ENCODE data around the gene GSTT4. TPM values are rescaled to one million over a fixed set of nuclear protein-coding genes. Genes with fewer than 3 reads are reported as not detected.

Gene GSTT4
- 0.18 and 0.62 TPM in 2 replicates for total RNA-seq (2016; rRNA removed; fragmentation: Illumina TruSeq; extraction: Trizol)
- total RNA-seq (2016; cell fraction: cytosol; rRNA removed; fragmentation: Illumina TruSeq; extraction: Trizol; ENCODE audit: low read depth) = 0.30 and 0.44 TPM in 2 replicates
- 0.22 and 0.82 TPM in 2 replicates for total RNA-seq (2016; cell fraction: insoluble cytoplasmic fraction; rRNA removed; fragmentation: Illumina TruSeq; extraction: Trizol)
- total RNA-seq (2016; cell fraction: membrane; rRNA removed; fragmentation: Illumina TruSeq; extraction: Trizol) = 0.62 and 0.77 TPM in 2 replicates
- 0.94 and 1.2 TPM in 2 replicates for total RNA-seq (2016; cell fraction: nucleus; rRNA removed; fragmentation: Illumina TruSeq; extraction: Trizol)
- polyA plus RNA-seq (2011; rRNA removed) = 0.59 and 0.63 TPM in 2 replicates
- 0.06 and 0.16 TPM in 2 replicates for polyA plus RNA-seq (2011; cell fraction: cytosol; rRNA removed)
- polyA plus RNA-seq (2011; cell fraction: nucleus; rRNA removed) = 2.4 and 3.5 TPM in 2 replicates
- polyA plus RNA-seq (2012) = 0.16 and 0.23 TPM in 2 replicates
- polyA plus RNA-seq (2016; cell fraction: cytosol; fragmentation: Illumina TruSeq; extraction: Trizol; ENCODE audit: low read depth) = 0.15 and 0.20 TPM in 2 replicates
- not detected in 2 replicates for polyA plus RNA-seq (2016; cell fraction: insoluble cytoplasmic fraction; fragmentation: Illumina TruSeq; extraction: Trizol; ENCODE audit: low read depth)
- polyA plus RNA-seq (2016; cell fraction: membrane; fragmentation: Illumina TruSeq; extraction: Trizol; ENCODE audit: low read depth) = 0.30 TPM in 1 of 2 replicates, not detected in the other
- 2.0 and 2.2 TPM in 2 replicates for polyA plus RNA-seq (2016; cell fraction: nucleus; fragmentation: Illumina TruSeq; extraction: Trizol; ENCODE audit: insufficient read depth, low read depth)
- 1.8 TPM in 1 of 2 replicates, not detected in the other for polyA minus RNA-seq (2011; rRNA and poly(A)+ RNA removed; ENCODE audit: low replicate concordance)
- not detected in 2 replicates for polyA minus RNA-seq (2011; cell fraction: cytosol; rRNA and poly(A)+ RNA removed)
- polyA minus RNA-seq (2011; cell fraction: nucleus; rRNA and poly(A)+ RNA removed) = 3.0 and 4.8 TPM in 2 replicates
- percentile 64 among the genes with signal in this experiment for Bru-seq, nascent RNA
- percentile 50 among the genes with signal in this experiment for BruChase-seq, experiment 1, labeled RNA remaining after a 6-hour chase
- percentile 56 among the genes with signal in this experiment for BruChase-seq, experiment 2, labeled RNA remaining after a 2-hour chase
- long read RNA-seq, experiment 1, partial matches to known transcripts = 0 of 2 reads
- long read RNA-seq, experiment 1, other reads (novel, unspliced or antisense) = 2 of 2 reads
- long read RNA-seq, experiment 2, partial matches to known transcripts = 1 of 15 reads
- long read RNA-seq, experiment 2, other reads (novel, unspliced or antisense) = 14 of 15 reads

DNA sequence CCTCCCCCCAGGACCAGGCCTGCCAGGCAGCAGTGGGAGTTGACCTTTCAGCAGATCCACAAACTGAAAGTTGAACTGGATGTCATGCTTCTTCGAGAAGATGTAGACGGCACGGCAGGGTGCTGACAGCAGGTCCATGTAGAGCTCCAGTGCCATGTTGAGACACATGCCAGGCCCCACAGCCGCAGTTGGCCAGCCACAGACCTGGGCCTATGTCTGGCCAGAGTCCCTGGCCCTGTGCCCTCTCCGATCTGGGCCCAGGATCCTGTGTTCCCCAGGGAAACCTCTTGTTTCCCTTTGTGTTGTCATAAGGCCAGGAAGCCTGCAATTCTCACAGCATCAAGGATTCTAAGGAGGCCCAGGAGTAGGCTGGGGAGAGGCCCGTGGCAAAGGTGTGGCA, at the start of gene GSTT4:
TSS of gene GSTT4 (minus strand) at position 253 of the 400 bp plus-strand sequence. CDS start at position 156, 97 bp downstream.
- Histone ChIP-seq H3K79me2 (ENCODE audit: insufficient read depth, low read length) (no peaks in the 10 kb centered on the region), H3K9me3 (ENCODE audit: low read length) (no peaks in the 10 kb centered on the region), H3K36me3 (replicated peaks in 1 of 2; ENCODE audit: control insufficient read depth in 1 of 2, insufficient read depth in 2 of 2, low read length in 2 of 2) (no peaks in the 10 kb centered on the region), H2AFZ (ENCODE audit: low read length) (no peak within 1 kb of the TSS), H3K27me3 (ENCODE audit: control insufficient read depth in 1 of 2, insufficient read depth in 2 of 2, low read length in 2 of 2) (no peaks in the 10 kb centered on the region), H4K20me1 (ENCODE audit: insufficient read depth, low read length) (no peaks in the 10 kb centered on the region), H3K4me1 (ENCODE audit: insufficient read depth, low read length) (peaks cover 83% of the 10 kb centered on the region), H3K4me3 (replicated peaks in 1 of 3; ENCODE audit: insufficient read depth in 1 of 3, low read depth in 2 of 3, low read length in 3 of 3) (peak within 1 kb of the TSS in 2 of 3 experiments; percentile 36 to 53; a peak in 2 of 6 replicates), H3K9ac (ENCODE audit: insufficient read depth, low read depth, low read length) (0 out of 2 replicates have a peak within 1 kb of the TSS, but pooled peaks have one; percentile 10), H3K4me2 (ENCODE audit: low read depth, low read length) (peak within 1 kb of the TSS; percentile 60), H3K27ac (ENCODE audit: extremely low read length, insufficient read depth, low read length) (no peak within 1 kb of the TSS)
- in situ Hi-C loops (cut with HindIII; ENCODE audit: extremely low pct_ligation_motif_present, low pct_unique_long_range_greater_than_20kb) = loop anchor here (5.0 kb wide), 1 partner anchor 68 kb away; no protein-coding TSS in a partner anchor
- intact Hi-C loops (cut with micrococcal nuclease; ENCODE audit: unreplicated experiment) = no loop called here
- WGBS (ENCODE audit: low lambda C conversion rate) = 47% methylated on average over 6 of the region's 6 CpGs
- CTCF ChIA-PET (ENCODE audit: low intra/inter-chr PET ratio, low total read pairs) = no interaction called here
- FAIRE-seq = no peak
- ATAC-seq = no peak
- no TSS peak for BruUV-seq (replicated peaks)
- TF ChIP-seq, protein P1, sequence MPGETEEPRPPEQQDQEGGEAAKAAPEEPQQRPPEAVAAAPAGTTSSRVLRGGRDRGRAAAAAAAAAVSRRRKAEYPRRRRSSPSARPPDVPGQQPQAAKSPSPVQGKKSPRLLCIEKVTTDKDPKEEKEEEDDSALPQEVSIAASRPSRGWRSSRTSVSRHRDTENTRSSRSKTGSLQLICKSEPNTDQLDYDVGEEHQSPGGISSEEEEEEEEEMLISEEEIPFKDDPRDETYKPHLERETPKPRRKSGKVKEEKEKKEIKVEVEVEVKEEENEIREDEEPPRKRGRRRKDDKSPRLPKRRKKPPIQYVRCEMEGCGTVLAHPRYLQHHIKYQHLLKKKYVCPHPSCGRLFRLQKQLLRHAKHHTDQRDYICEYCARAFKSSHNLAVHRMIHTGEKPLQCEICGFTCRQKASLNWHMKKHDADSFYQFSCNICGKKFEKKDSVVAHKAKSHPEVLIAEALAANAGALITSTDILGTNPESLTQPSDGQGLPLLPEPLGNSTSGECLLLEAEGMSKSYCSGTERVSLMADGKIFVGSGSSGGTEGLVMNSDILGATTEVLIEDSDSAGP (CRISPR knock-in tag; IDR thresholded peaks at IDR 0.05; ENCODE audit: borderline replicate concordance) = no peak
- TF ChIP-seq ZNF30 (CRISPR knock-in tag; IDR thresholded peaks at IDR 0.05) (no peak), ETV5 (CRISPR knock-in tag; IDR thresholded peaks at IDR 0.05; ENCODE audit: borderline replicate concordance) (0 out of 2 replicates have a peak, but pooled peaks have one; percentile 5), AGO2 (optimal IDR thresholded peaks at IDR 0.05; ENCODE audit: low read depth, low read length) (peak; percentile 36), GABPB1 (CRISPR knock-in tag; IDR thresholded peaks at IDR 0.05) (no peak), PLRG1 (conservative IDR thresholded peaks at IDR 0.05) (no peak), ZNF292 (CRISPR knock-in tag; IDR thresholded peaks at IDR 0.05; ENCODE audit: borderline replicate concordance, low read depth) (no peak), KDM3A (CRISPR knock-in tag; IDR thresholded peaks at IDR 0.05; ENCODE audit: low read depth) (no peak)
- TF ChIP-seq, protein P2, sequence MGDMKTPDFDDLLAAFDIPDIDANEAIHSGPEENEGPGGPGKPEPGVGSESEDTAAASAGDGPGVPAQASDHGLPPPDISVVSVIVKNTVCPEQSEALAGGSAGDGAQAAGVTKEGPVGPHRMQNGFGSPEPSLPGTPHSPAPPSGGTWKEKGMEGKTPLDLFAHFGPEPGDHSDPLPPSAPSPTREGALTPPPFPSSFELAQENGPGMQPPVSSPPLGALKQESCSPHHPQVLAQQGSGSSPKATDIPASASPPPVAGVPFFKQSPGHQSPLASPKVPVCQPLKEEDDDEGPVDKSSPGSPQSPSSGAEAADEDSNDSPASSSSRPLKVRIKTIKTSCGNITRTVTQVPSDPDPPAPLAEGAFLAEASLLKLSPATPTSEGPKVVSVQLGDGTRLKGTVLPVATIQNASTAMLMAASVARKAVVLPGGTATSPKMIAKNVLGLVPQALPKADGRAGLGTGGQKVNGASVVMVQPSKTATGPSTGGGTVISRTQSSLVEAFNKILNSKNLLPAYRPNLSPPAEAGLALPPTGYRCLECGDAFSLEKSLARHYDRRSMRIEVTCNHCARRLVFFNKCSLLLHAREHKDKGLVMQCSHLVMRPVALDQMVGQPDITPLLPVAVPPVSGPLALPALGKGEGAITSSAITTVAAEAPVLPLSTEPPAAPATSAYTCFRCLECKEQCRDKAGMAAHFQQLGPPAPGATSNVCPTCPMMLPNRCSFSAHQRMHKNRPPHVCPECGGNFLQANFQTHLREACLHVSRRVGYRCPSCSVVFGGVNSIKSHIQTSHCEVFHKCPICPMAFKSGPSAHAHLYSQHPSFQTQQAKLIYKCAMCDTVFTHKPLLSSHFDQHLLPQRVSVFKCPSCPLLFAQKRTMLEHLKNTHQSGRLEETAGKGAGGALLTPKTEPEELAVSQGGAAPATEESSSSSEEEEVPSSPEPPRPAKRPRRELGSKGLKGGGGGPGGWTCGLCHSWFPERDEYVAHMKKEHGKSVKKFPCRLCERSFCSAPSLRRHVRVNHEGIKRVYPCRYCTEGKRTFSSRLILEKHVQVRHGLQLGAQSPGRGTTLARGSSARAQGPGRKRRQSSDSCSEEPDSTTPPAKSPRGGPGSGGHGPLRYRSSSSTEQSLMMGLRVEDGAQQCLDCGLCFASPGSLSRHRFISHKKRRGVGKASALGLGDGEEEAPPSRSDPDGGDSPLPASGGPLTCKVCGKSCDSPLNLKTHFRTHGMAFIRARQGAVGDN (CRISPR knock-in tag; IDR thresholded peaks at IDR 0.05) = peak; percentile 32; the same call in 1 of the 2 replicates
- TF ChIP-seq, protein P3, sequence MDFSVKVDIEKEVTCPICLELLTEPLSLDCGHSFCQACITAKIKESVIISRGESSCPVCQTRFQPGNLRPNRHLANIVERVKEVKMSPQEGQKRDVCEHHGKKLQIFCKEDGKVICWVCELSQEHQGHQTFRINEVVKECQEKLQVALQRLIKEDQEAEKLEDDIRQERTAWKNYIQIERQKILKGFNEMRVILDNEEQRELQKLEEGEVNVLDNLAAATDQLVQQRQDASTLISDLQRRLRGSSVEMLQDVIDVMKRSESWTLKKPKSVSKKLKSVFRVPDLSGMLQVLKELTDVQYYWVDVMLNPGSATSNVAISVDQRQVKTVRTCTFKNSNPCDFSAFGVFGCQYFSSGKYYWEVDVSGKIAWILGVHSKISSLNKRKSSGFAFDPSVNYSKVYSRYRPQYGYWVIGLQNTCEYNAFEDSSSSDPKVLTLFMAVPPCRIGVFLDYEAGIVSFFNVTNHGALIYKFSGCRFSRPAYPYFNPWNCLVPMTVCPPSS (IDR thresholded peaks at IDR 0.05) = no peak
- no peak for DNase-seq (ENCODE audit: low spot score)
- POLR2A ChIA-PET = no interaction called here

Data from HepG2 (cell line).